GM19035 (cell line): ENCODE measurements around the gene WASHC4.

Experiments used
- ATAC-seq: cut with Tn5 transposase; IDR thresholded peaks from one replicate; pipeline ENCODE4 v1.9.1; 2021; ENCODE audit not compliant: unreplicated experiment

Gene WASHC4

DNA sequence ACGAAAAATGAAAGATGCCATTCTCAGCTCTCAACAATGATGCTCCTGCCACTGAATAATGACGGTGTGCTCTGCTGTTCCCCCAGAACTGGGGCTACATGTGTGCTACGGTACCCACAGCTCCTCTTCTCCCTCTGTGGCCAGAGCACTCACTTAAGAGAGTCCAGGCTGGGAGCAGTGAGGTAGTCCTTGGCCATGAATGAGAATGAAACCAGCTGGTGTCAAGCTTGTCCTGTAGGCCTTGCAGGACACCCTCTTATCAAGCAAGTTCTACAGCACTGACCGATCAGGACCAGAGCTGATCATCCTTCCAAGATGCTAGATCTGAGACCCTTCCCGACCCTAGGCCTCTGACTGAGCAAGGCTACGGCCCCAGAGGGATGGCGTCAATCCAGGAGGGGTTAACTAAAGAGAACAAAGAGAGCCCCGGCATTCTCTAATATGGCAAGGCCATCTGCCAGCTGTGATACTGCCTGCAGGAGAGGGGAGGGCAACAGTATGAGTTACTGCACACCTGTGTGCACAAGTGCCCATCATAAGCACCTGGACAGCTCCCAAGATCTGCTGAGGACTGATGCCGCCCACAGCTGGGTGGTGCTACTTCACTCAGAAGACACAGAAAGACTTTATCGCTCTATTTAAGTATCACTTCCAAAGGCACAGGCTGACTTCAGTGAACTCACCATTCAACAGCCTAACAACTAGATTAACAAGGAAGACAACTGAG, 98.0 kb downstream of the WASHC4 start:
- no peak for ATAC-seq

DNA sequence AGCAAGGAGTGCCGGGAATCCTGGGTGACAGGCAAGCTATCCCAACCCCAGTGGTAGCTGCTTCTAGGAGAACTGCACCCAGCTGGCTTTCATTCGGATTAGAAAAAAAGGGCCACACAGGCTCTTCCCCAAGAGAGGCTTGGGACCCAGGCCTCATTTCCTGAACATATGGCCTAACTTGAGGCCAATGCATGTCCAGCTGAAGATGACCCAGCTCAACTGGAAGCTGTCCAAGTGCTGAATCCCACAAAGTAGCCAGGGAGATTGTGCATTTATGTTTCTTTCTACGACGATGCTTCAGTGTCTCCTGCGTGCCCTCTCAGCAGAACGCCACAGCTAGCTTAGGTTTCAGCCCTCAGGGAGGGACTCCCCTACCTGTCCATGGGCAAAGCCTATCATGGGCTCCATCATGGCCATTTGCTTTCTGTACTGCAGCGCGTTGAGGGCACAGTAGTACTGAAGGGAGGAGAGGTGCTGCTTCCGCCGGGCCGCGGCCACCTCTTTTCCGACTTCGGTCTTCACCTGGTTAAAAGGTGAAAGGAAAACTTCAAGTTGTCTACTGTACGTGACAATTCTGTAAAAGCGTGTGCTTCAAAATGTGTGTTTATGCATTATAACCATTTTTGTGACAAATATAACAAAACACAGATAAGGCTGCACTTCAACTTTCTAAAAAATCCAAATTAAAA, 99.3 kb downstream of the WASHC4 start:
- no peak for ATAC-seq

DNA sequence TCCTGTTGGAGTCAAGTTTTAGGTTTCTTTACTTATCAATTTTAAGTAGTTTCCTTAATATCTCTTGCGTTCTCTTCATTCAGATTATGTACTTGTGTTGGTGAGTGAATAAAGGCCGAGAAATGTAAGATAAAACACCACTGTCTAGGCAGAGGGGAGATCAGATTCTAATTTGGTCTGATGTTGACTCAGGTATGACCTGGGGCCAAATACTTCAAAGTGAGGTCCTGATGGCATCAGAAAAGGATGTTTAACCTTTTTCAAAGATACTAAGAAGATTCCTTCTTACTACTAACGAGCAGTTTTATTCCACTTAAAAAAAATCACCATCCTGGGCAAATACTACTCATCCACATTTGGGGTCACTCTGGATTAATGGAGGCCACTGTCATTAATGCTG, 101.6 kb downstream of the WASHC4 start:
- ATAC-seq = no peak

DNA sequence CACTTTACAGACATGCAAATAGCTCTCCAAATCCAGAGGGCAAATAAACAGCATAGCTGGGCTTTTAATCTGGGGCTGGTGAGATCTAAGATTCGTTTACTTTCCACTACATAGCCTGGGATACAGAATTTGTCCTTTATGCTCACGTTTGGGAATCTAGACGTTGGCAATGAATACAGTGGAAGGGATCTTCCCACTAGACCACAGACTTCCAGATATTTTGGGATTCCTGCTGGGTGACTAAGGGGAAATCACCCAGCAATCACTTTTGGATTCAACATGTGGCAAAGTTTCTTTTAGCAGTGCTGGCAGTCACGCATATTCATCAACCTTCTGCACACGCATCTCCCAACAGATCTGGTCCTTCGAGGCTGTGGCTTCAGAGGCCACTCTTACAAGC, 104.9 kb downstream of the WASHC4 start:
- no peak for ATAC-seq

DNA sequence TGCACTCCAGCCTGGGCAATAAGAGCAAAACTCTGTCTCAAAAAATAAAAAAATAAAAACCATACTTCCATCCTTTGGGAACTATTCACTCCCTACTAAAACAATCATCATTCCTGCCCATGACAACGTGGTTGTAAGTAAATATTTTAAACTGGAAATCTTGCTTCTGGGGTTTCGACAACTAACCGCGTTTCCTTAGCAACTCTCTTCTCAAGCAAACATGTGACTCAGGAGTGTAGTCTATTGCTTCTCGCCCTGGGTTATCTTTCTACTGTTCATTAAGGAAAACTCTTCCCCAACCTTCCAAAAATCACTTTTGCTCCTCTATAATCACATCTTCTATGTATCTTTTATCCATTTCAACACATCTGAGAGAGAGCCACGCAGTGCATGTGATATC, 106.6 kb downstream of the WASHC4 start:
- ATAC-seq = no peak

DNA sequence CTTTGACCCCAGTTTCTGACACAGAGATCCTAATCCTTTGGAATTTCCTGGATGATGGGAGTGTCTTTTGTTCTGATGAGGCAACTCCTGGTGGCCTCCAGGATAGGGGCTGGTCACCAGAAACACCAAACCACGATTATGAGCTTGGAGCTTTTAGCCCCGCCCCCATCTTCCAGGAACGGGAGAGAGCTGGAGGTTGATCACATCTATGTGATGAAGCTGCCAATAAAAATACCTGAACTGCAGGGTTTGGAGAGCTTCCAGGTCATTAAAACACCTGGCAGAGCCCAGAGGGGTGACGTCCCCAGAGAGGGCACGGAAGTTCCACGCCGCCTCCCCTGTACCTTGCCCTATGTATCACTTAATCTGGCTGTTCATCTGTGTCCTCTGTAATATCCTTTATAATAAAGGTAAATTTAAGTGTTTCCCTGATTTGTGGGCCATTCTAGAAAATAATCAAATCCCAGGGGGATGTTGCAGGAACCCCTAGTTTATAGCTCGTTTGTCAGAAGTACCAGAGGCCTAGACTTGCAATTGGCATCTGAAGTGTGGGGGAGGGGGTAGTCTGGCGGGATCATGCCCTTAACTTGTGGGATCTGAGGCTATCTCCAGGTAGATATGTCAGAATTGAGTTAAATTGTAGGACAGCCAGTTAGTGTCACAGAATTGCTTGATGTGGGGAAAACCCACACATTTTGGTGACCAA, 107.3 kb downstream of the WASHC4 start:
- ATAC-seq = no peak

DNA sequence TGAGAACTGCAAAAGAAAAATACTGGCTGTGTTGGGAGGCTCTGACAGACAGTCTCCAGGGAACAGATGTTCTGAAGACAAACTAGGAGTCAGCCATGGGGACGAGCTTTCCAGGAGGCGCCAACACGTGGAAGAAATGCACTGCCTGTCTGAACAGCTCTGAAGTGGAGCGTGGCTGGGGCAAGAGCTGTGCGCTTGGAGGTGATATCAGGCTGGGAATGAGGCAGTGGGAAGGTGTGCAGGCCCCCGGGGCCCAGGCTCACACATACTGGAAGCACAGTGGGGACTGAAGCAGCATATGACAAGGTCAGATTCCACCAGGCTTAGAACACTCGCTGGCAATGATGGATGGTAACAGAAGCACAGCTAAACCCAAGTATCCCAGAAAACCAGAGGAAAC, 110.9 kb downstream of the WASHC4 start:
- no peak for ATAC-seq
